Embryonic facial prominence (tissue), 1 donor: ENCODE results near the gene CFAP161.
"Not testable (repeated sequence)": the region's sequence is repeated elsewhere in the genome, so short reads cannot be mapped to it uniquely, and the experiment has no call there.

ENCODE experiments used
- DNase-seq: peaks from one replicate; pipeline ENCODE4 v3.0.0-alpha.2; 2016; ENCODE audit errors: extremely low spot score

CFAP161 gene

GRCh38 chr15:81157939-81158223 is 23.8 kb downstream of the CFAP161 start:
- DNase-seq: no peak

- not testable (repeated sequence) for DNase-seq
These were observed 24.5 kb downstream of the CFAP161 start for GRCh38 chr15:81158561-81158960.

GRCh38 chr15:81160312-81161159 is 26.5 kb downstream of the CFAP161 start:
- peak; percentile 59 for DNase-seq

- no peak for DNase-seq
These were observed 27.1 kb downstream of the CFAP161 start for GRCh38 chr15:81161160-81161673.

GRCh38 chr15:81161851-81162250 is 27.8 kb downstream of the CFAP161 start:
- no peak for DNase-seq

- DNase-seq: no peak
These were observed 30.1 kb downstream of the CFAP161 start for GRCh38 chr15:81163961-81164800.

GRCh38 chr15:81165535-81165934 is 31.5 kb downstream of the CFAP161 start:
- DNase-seq: no peak

GRCh38 chr15:81166636-81167305 is 32.7 kb downstream of the CFAP161 start:
- no peak for DNase-seq

- no peak for DNase-seq
These were observed 34.1 kb downstream of the CFAP161 start for GRCh38 chr15:81168131-81168526.

GRCh38 chr15:81168644-81169043 is 34.6 kb downstream of the CFAP161 start:
- no peak for DNase-seq

- no peak for DNase-seq
These were observed 36.4 kb downstream of the CFAP161 start for GRCh38 chr15:81170511-81170910.

- no peak for DNase-seq
These were observed 37.2 kb downstream of the CFAP161 start for GRCh38 chr15:81171286-81171685.

- no peak for DNase-seq
These were observed 40.2 kb downstream of the CFAP161 start for GRCh38 chr15:81174125-81174791.

GRCh38 chr15:81174792-81175327 is 40.8 kb downstream of the CFAP161 start:
- no peak for DNase-seq

GRCh38 chr15:81175496-81175895 is 41.4 kb downstream of the CFAP161 start:
- no peak for DNase-seq

- DNase-seq: no peak
These were observed 42.3 kb downstream of the CFAP161 start for GRCh38 chr15:81176291-81176893.

- no peak for DNase-seq
These were observed 44.3 kb downstream of the CFAP161 start for GRCh38 chr15:81178365-81178764.

GRCh38 chr15:81181220-81181619 is 47.1 kb downstream of the CFAP161 start:
- DNase-seq: no peak

GRCh38 chr15:81182031-81182755 is 48.1 kb downstream of the CFAP161 start:
- DNase-seq: peak; percentile 47

GRCh38 chr15:81182756-81183438 is 48.8 kb downstream of the CFAP161 start:
- DNase-seq: no peak
